Mucosa of descending colon (tissue), 3 donors: Measurements from ENCODE around the gene IMMP2L. TPM values are rescaled to one million over a fixed set of nuclear protein-coding genes. Genes with fewer than 3 reads are reported as not detected.
"Not testable (repeated sequence)": the region's sequence is repeated elsewhere in the genome, so short reads cannot be mapped to it uniquely, and the experiment has no call there.

Source experiments
- ATAC-seq: fragments of 200-7000 bp; cut with Tn5 transposase; one replicate; pipeline ENCODE4 v1.9.1; 2020; ENCODE audit warnings: mild to moderate bottlenecking, moderate library complexity
- DNase-seq, 3 donors: peaks; one replicate each; pipeline ENCODE4 v3.0.0-alpha.2; 2020
- H3K36me3 ChIP-seq: fragments of 200-600 bp; one replicate; pipeline ENCODE4 v1.8.0; 2021; ENCODE audit warnings: low read depth, mild to moderate bottlenecking
- H3K4me1 ChIP-seq: fragments of 200-600 bp; one replicate; pipeline ENCODE4 v1.8.0; 2021; ENCODE audit warnings: low read depth, mild to moderate bottlenecking
- H3K4me3 ChIP-seq: fragments of 200-600 bp; one replicate; pipeline ENCODE4 v1.8.0; 2021; ENCODE audit warnings: mild to moderate bottlenecking
- H3K9me3 ChIP-seq: fragments of 200-600 bp; one replicate; pipeline ENCODE4 v1.8.0; 2021; ENCODE audit warnings: mild to moderate bottlenecking
- intact Hi-C, 2 donors: fragments of 100-400 bp; cut with DNase I in 1 of 2; cut with micrococcal nuclease in 1 of 2; formaldehyde crosslinking; loops; one replicate each; pipeline versions ENCODE4 v1.11.0 to v1.11.1; 2022; cut with DNase I, micrococcal nuclease
- total RNA-seq, 3 donors: library from RNA; stranded (reverse); fragmentation: NEBNext Ultra II Directional in 2 of 3; extraction: Animal tissue kit (Norgen Biotek cat#: 25700) in 2 of 3; gene quantifications; one replicate each; pipeline versions ENCODE4 v1.2.1 to v1.2.4, GENCODE V29; 2021 to 2023
- TF ChIP-seq, protein P1 (sequence below): fragments of 200-600 bp; IDR thresholded peaks from one replicate; pipeline ENCODE4 v1.8.0; 2022; ENCODE audit warnings: antibody characterized with exemption, mild to moderate bottlenecking
- donor health status: DM: no; HTN: no; CAD: no; lungs with moderate emphysema.
- donor health status: DM: no; HTN: no; CAD: no.
- donor health status: DM: no; HTN: yes; CAD: no.

IMMP2L gene
- total RNA-seq, 3 donors from 2014 or later = 12.1 to 20.7 (median 17.7) TPM

DNA sequence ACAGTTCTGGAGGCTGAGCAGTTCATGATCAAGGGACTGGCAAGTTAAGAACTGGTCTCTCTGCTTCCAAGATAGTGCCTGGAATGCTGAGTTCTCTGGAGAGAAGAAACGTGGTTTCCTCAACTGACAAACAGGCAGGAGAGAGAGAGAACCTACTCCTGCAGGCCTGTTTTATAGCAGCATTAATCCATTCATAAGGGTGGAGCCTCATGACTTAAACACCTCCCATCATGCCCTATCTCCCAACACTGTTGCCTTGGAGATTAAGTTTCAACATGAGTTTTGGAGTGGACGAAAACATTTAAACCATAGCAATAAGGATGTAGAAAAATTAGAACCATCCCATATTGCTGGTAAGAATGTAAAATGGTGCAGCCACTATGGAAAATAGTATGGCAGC is 32.3 kb upstream of the IMMP2L start:
- Histone ChIP-seq H3K9me3 (peaks cover 8% of the 10 kb centered on the region), H3K4me1 (no peaks in the 10 kb centered on the region), H3K4me3 (no peak overlapping the region), H3K36me3 (no peaks in the 10 kb centered on the region)
- ATAC-seq (no peak), DNase-seq (no peak)
- intact Hi-C loops = no loop called here
- TF ChIP-seq, protein P1, sequence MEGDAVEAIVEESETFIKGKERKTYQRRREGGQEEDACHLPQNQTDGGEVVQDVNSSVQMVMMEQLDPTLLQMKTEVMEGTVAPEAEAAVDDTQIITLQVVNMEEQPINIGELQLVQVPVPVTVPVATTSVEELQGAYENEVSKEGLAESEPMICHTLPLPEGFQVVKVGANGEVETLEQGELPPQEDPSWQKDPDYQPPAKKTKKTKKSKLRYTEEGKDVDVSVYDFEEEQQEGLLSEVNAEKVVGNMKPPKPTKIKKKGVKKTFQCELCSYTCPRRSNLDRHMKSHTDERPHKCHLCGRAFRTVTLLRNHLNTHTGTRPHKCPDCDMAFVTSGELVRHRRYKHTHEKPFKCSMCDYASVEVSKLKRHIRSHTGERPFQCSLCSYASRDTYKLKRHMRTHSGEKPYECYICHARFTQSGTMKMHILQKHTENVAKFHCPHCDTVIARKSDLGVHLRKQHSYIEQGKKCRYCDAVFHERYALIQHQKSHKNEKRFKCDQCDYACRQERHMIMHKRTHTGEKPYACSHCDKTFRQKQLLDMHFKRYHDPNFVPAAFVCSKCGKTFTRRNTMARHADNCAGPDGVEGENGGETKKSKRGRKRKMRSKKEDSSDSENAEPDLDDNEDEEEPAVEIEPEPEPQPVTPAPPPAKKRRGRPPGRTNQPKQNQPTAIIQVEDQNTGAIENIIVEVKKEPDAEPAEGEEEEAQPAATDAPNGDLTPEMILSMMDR = no peak

- ATAC-seq (no peak), DNase-seq (no peak)
- Histone ChIP-seq H3K4me3 (no peak overlapping the region), H3K36me3 (no peaks in the 10 kb centered on the region), H3K4me1 (no peaks in the 10 kb centered on the region), H3K9me3 (peaks cover 8% of the 10 kb centered on the region)
- intact Hi-C loops = no loop called here
- TF ChIP-seq, protein P1 = no peak
These were observed 31.1 kb upstream of the IMMP2L start for GRCh38 chr7:111593343-111593742.

GRCh38 chr7:111588065-111588433 is 25.8 kb upstream of the IMMP2L start:
- ATAC-seq (no peak), DNase-seq (no peak)
- Histone ChIP-seq H3K9me3 (no peaks in the 10 kb centered on the region), H3K4me1 (no peaks in the 10 kb centered on the region), H3K36me3 (no peaks in the 10 kb centered on the region), H3K4me3 (no peak overlapping the region)
- intact Hi-C loops = no loop called here
- TF ChIP-seq, protein P1 = no peak

- Histone ChIP-seq H3K36me3 (no peaks in the 10 kb centered on the region), H3K9me3 (no peaks in the 10 kb centered on the region), H3K4me3 (no peak overlapping the region), H3K4me1 (no peaks in the 10 kb centered on the region)
- ATAC-seq = no peak
- intact Hi-C loops = no loop called here
- TF ChIP-seq, protein P1 = no peak
- DNase-seq = no peak
These were observed 25.2 kb upstream of the IMMP2L start for GRCh38 chr7:111587410-111588064.

GRCh38 chr7:111586711-111587409 is 24.6 kb upstream of the IMMP2L start:
- intact Hi-C loops = no loop called here
- TF ChIP-seq, protein P1 = no peak
- DNase-seq = no peak
- Histone ChIP-seq H3K9me3 (no peaks in the 10 kb centered on the region), H3K36me3 (no peaks in the 10 kb centered on the region), H3K4me1 (no peaks in the 10 kb centered on the region), H3K4me3 (no peak overlapping the region)
- no peak for ATAC-seq

DNA sequence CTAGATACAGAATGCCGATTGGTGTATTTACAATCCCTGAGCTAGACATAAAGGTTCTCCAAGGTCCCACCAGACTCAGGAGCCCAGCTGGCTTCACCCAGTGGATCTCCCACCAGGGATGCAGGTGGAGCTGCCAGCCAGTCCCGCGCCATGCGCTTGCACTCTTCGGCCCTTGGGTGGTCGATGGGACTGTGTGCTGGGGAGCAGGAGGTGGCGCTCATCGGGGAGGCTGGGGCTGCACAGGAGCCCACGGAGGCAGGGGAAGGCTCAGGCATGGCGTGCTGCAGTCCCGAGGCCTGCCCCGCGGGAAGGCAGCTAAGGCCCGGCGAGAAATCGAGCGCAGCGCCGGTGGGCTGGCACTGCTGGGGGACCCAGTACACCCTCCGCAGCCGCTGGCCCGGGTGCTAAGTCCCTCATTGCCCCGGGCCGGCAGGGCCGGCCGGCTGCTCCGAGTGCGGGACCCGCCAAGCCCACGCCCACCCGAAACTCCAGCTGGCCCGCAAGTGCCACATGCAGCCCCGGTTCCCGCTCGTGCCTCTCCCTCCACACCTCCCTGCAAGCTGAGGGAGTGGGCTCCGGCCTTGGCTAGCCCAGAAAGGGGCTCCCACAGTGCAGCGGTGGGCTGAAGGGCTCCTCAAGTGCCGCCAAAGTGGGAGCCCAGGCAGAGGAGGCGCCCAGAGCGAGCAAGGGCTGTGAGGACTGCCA is 19.6 kb upstream of the IMMP2L start:
- H3K36me3 ChIP-seq, intact Hi-C loops, ATAC-seq, DNase-seq, H3K4me1 ChIP-seq, H3K9me3 ChIP-seq, H3K4me3 ChIP-seq: not testable (repeated sequence)

DNA sequence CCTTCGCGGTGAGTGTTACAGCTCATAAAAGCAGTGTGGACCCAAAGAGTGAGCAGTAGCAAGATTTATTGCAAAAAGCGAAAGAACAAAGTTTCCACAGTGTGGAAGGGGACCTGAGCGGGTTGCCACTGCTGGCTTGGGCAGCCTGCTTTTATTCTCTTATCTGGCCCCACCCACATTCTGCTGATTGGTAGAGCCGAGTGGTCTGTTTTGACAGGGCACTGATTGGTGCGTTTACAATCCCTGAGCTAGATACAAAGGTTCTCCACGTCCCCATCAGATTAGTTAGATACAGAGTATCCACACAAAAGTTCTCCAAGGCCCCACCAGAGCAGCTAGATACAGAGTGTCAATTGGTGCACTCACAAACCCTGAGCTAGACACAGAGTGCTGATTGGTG is 18.9 kb upstream of the IMMP2L start:
- H3K36me3 ChIP-seq, ATAC-seq, H3K9me3 ChIP-seq, intact Hi-C loops, DNase-seq, H3K4me3 ChIP-seq, H3K4me1 ChIP-seq: not testable (repeated sequence)
